Fibroblast of peridontal ligament (primary cell): Measurements from ENCODE around the gene DGKG.

ENCODE experiments used
- DNase-seq: peaks from one replicate; pipeline ENCODE4 v3.0.0-alpha.2; 2010; ENCODE audit errors: extremely low read depth

The DGKG gene

DNA sequence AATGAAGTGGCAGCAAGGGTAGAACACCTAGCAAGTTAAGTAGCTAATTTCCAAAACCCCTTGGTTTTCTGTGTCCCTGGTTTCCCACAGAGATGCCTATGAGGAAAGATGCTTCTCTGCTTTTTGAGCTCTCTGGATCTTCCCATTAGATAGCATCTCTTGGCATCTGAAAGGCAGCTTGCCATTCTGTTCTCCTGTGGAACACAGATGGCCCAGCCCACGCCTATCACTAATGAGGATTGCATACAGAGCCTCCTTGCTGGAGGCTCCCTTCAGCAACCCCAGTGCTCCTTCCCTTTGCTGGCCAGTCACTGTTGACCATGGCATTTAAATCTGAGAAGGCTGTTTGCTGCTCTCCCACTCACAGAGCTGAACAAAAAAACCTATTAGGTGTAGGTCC, 218.8 kb downstream of the DGKG start:
- no peak for DNase-seq

GRCh38 chr3:186142393-186142932, 219.6 kb downstream of the DGKG start:
- DNase-seq = no peak

GRCh38 chr3:186141790-186142189, 220.2 kb downstream of the DGKG start:
- no peak for DNase-seq

- no peak for DNase-seq
Measured at GRCh38 chr3:186138272-186138981, 223.6 kb downstream of the DGKG start.

DNA sequence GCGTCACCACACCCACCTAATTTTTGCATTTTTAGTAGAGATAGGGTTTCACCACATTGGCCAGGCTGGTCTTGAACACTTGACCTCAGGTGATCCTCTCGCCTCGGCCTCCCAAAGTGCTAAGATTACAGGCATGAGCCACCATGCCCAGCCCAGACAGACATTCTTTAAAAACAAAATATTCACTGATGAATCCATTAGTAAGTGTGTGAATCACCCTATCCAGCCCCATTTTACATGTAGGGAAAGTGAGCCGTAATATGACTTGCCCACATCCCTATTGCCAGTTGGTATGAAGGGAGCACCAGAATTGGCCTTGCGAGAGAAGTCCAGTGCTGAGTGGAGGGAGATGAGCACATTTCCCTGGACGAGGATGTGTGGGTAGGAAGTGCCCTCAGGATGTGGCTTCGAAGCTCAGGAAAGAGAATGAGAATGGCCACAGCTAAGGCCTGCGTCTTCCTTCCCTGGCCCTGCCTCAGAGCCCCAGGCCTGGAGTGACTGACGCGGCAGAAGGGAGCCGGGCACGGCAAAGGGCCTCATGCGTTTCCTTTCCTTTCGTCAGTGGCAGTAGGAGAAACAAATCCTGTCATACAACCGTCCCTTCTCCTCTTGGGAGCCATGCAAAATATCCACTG, 224.9 kb downstream of the DGKG start:
- no peak for DNase-seq

- no peak for DNase-seq
Measured at GRCh38 chr3:186133980-186134379, 228.1 kb downstream of the DGKG start.

DNA sequence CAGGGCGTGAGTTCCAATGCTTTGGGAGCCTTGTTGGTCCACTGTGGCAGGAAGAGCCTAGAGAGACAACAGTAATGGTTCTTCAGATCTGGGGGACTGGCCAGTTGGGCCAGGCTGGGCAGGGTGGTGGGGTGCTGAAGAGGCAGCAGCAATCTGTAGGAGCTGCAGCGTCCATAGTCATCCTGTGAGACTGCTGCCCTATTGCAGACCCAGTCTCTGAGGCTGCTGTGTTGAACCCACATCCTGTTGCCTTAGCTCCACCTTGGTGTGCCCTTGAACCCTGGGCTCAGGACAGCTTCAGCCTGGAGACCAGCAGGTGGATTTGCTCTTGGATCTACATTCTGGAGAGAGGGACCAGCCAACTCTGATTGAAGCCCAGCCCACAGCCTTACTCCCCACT, 229.5 kb downstream of the DGKG start:
- no peak for DNase-seq

DNA sequence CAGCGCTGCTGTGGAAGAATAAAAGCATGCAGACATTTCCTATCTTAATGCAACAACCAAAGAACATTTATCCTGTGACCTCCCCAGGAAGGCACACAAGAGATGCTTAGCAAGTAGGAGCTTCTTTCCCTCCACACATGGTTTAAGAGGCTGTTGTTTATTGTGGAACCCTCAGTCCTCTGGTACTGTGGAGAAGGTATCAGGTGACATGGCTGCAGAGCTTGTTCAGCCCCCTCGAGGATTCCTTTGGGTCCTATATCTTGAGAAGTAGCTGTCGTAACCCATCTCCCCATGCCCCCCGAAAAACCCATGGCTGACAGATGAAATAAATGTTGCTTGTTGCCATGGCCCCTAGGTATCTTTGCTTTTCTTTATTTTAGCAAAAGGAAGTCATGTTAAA, 232.8 kb downstream of the DGKG start:
- no peak for DNase-seq

- DNase-seq = no peak
Measured at GRCh38 chr3:186128158-186128557, 233.9 kb downstream of the DGKG start.

DNA sequence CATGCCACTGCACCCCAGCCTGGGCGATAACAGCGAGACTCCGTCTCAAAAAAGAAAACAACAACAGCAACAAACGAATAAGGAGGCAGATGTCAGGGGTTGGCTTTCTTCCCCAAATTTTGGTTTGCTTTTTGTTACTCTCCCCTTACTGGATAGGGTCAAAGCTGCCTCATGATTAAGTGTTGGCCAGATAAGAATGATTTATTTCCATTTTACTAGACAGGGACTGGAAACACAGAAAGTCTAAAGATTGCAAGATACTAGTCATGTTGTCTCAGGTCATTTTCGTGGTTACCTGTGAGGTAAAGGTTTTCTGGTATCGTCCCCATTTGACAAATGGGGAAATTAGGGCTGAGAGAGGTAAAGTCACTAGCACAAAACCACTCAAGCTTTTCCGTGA, 234.6 kb downstream of the DGKG start:
- no peak for DNase-seq

DNA sequence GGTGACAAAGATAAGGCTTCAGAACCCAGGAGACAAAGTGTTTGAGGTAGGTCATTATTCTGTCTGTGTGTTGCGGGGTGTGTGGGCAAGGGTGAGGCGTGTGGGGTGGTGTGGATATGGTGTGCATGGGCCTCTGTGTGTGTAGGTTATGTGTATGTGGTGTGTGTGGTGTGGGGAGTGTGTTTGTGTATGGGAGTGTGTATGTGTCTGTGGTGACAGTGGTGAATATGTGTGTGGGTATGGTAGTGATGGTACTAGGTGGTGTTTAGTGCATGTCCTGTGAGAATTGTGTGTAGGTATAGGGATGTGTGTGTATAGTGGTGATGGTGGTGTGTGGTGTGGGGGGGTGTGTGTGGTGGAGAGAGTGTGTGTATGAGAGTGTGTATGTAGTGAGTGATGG, 236.9 kb downstream of the DGKG start:
- DNase-seq = no peak

- no peak for DNase-seq
Measured at GRCh38 chr3:186124592-186124991, 237.4 kb downstream of the DGKG start.

DNA sequence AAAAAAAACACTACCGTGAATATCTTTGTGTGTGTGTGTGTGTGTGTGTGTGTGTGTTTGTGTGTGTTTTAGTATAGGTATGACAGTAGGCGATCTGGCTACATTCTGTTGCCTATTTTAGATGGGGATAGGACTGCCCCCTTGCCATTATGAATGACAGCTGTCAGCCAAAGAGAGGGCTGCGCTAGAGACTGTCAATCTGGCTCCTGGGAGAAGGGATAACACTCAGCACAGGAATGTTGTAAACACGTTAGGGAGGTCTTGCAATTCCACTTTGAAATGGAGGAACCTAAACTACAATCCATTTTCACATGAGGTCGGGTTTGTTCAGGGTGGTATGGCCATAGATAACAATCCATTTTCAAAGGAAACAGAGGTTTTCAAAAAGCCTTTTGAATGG, 239.0 kb downstream of the DGKG start:
- DNase-seq = no peak

DNA sequence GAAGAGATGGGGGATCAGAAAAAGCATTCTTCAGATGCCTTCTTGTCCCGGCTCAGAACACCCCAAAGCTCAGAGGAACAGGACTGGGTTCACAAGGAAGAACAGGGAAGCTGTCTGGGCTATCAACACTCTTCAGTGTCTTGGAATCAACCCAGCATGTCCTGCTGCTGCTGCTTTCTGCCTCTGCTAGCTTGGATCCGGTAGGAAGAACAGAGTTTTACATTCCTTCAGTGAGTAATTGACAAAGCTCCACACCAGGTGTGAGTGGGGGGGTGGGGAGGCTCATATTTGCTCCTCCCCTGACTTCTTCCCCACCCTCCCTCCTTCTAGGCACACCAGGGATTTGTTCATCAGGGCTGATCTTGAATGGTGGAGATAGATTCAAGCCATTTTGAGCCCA, 240.1 kb downstream of the DGKG start:
- DNase-seq = no peak

GRCh38 chr3:186121278-186121677, 240.8 kb downstream of the DGKG start:
- DNase-seq = no peak

DNA sequence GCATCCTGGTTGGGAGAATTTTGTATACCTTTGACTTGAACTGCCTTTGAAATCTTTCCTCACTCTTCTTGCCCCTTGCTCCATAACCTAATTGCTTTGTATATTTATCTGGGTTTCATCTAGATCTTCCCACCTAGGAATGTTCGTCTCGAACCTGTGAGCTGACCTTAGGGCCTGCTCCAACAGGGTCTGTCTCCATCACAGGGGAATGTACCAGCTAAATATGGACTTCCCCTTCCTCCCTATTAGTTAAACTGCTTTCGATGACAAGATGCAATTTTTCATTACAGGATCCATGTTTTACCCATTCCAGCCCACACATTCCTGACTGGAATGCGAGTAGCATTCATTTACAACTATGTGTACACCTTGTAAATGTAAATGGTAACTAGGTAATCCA, 242.5 kb downstream of the DGKG start:
- no peak for DNase-seq

DNA sequence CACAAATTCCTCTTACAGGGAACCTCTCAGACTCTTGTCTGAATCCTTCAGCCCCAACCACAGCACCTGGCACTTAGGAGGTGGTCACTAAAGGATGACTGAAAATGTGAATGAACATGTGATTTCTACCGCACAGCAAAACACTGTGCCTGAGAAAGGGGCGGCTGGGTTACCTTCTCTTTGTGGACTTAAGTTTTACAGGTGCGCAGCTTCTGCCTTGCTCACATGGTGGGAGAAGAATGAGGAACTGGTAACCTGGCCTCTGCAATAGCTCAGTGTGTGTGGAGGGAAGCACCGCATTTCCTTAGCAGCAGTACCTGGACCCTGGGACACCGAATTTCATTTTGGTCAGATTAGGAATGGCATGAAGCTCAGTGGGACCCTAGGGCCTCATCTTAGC, 243.3 kb downstream of the DGKG start:
- DNase-seq = no peak

GRCh38 chr3:186117521-186118134, 244.4 kb downstream of the DGKG start:
- DNase-seq = no peak

DNA sequence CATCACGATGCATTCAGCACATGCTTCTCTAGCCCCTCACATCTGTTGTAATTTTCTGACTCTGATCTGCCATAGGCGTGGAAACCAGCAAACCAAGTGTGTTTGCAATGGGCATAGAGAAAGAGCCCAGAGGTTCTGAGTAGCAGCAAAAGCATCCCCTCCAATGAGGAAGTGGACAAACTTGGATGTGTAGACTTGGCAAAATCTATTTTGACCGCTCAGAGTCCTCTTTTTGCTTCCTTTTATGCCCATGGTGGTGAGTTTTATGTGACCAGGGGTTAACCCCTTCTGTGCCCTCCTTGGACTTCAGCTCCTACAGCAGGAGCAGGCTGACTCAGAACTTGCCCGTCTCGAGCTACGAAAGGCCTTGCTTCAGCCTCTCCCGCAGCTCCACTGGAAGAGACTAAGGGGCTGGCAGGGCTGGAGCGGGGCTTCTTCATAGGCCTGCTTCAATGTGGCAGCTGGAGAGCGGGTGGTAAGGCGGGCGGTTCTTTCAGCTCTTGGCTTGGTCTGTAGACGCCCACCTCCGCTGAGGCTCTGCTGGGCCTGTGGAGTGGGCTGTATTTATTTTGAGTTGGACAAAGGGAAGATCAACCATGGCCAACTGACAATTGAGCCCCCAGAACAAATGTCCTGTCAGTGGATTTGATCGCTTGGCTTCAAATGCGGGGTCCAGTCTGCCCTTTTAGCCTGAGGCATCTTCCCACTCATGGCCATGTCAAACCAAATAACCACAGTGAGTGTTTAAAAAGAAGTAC, 246.6 kb downstream of the DGKG start:
- no peak for DNase-seq

GRCh38 chr3:186110975-186111974, 250.8 kb downstream of the DGKG start:
- no peak for DNase-seq
